ENCODE data around the gene ADARB2. TPM values are rescaled to one million over a fixed set of nuclear protein-coding genes. Genes with fewer than 3 reads are reported as not detected.

ADARB2 gene
- total and polyA plus RNA-seq, 2 donors (not counting 1 experiment from before 2014, with no cell fraction given) = not detected

DNA sequence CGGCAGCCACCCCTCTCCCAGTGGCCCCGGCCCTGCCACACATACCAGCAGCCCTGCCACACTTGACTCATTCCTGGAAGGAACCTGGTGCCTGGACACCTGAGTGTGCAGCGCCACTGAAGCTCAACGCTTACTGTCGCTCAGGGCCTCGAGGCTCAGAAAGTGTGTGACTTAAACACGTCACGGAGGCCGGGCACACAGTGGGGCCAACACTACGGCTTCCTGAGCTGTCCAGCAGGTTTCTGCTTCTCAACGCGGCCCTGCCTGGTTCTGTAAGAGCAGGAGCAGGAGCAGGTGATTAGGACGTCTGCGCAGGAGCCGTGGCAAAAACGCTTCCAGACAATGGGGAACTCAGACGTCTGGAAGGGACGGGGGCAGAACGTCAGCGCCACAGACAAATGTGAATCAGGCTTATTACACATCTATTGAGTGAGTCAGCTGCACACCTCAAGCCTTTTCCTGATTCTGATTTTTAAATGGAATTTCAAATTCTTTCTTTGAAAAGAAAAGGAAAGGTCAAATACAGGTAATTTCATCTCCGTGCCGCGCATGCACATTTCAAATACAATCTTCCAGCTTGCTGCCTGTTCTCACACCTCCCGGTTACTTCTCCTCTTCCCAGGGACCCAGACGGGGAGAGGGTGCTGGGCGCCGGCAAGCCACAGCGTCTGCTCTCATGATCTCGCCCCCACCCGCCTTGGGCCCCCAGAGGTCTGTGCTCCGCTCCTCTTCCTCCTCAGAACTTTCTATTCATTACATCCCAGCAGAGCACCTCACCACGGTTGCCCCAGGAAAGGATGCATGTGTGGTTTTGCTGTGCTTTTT, 66.6 kb downstream of the ADARB2 start:
- no peaks in the 10 kb centered on the region for H3K9me3 ChIP-seq (ENCODE audit: control insufficient read depth, insufficient read depth, low read depth, low read length)

GRCh38 chr10:1669433-1669832, 67.9 kb downstream of the ADARB2 start:
- no peaks in the 10 kb centered on the region for H3K36me3 ChIP-seq (ENCODE audit: control insufficient read depth, insufficient read depth, low read length)
- TF ChIP-seq EZH2 (IDR thresholded peaks at IDR 0.05; ENCODE audit: low read length, missing control alignments) (no peak), CTCF (conservative IDR thresholded peaks at IDR 0.05 in 1 of 2, IDR thresholded peaks at IDR 0.05 in 1 of 2; ENCODE audit: low read depth in 1 of 2, low read length in 2 of 2) (no peak)
- H3K79me2 ChIP-seq (ENCODE audit: control insufficient read depth, insufficient read depth, low read length) = no peaks in the 10 kb centered on the region
- no peak overlapping the region for H3K4me2 ChIP-seq (ENCODE audit: extremely low read depth, insufficient read depth, low read length)
- no peaks in the 10 kb centered on the region for H3K4me1 ChIP-seq (ENCODE audit: control insufficient read depth, extremely low read depth, insufficient read depth, low read length)
- H3K4me3 ChIP-seq (replicated peaks in 1 of 4; ENCODE audit: control extremely low read depth in 1 of 4, insufficient read depth in 1 of 4, low read depth in 3 of 4, low read length in 4 of 4) = no peak overlapping the region
- DNase-seq (ENCODE audit: low read depth in 2 of 2) = no peak
- no peak overlapping the region for H2AFZ ChIP-seq (ENCODE audit: low read length)
- no peaks in the 10 kb centered on the region for H3K9me3 ChIP-seq (ENCODE audit: control insufficient read depth, insufficient read depth, low read depth, low read length)
- H4K20me1 ChIP-seq (ENCODE audit: control insufficient read depth, extremely low read depth, insufficient read depth, low read length) = no peaks in the 10 kb centered on the region
- H3K27ac ChIP-seq (ENCODE audit: insufficient read depth, low read length) = no peak overlapping the region
- H3K27me3 ChIP-seq (ENCODE audit: control insufficient read depth, insufficient read depth, low read length) = no peaks in the 10 kb centered on the region
- no peak overlapping the region for H3K9ac ChIP-seq (ENCODE audit: insufficient read depth, low read length)

More for the DNA sequence above, 66.6 kb downstream of the ADARB2 start:
- no peak overlapping the region for H3K9ac ChIP-seq (ENCODE audit: insufficient read depth, low read length)
- DNase-seq (ENCODE audit: low read depth in 2 of 2) = no peak
- no peaks in the 10 kb centered on the region for H3K79me2 ChIP-seq (ENCODE audit: control insufficient read depth, insufficient read depth, low read length)
- no peaks in the 10 kb centered on the region for H3K36me3 ChIP-seq (ENCODE audit: control insufficient read depth, insufficient read depth, low read length)
- H2AFZ ChIP-seq (ENCODE audit: low read length) = no peak overlapping the region
- H3K4me3 ChIP-seq (replicated peaks in 1 of 4; ENCODE audit: control extremely low read depth in 1 of 4, insufficient read depth in 1 of 4, low read depth in 3 of 4, low read length in 4 of 4) = no peak overlapping the region
- no peaks in the 10 kb centered on the region for H3K27me3 ChIP-seq (ENCODE audit: control insufficient read depth, insufficient read depth, low read length)
- H3K27ac ChIP-seq (ENCODE audit: insufficient read depth, low read length) = no peak overlapping the region
- no peaks in the 10 kb centered on the region for H4K20me1 ChIP-seq (ENCODE audit: control insufficient read depth, extremely low read depth, insufficient read depth, low read length)
- H3K4me2 ChIP-seq (ENCODE audit: extremely low read depth, insufficient read depth, low read length) = no peak overlapping the region
- TF ChIP-seq CTCF (conservative IDR thresholded peaks at IDR 0.05 in 1 of 2, IDR thresholded peaks at IDR 0.05 in 1 of 2; ENCODE audit: low read depth in 1 of 2, low read length in 2 of 2) (no peak), EZH2 (IDR thresholded peaks at IDR 0.05; ENCODE audit: low read length, missing control alignments) (no peak)
- no peaks in the 10 kb centered on the region for H3K4me1 ChIP-seq (ENCODE audit: control insufficient read depth, extremely low read depth, insufficient read depth, low read length)

- no peaks in the 10 kb centered on the region for H3K79me2 ChIP-seq (ENCODE audit: control insufficient read depth, insufficient read depth, low read length)
- no peak for DNase-seq (ENCODE audit: low read depth in 2 of 2)
- H2AFZ ChIP-seq (ENCODE audit: low read length) = no peak overlapping the region
- no peaks in the 10 kb centered on the region for H3K27me3 ChIP-seq (ENCODE audit: control insufficient read depth, insufficient read depth, low read length)
- no peaks in the 10 kb centered on the region for H3K36me3 ChIP-seq (ENCODE audit: control insufficient read depth, insufficient read depth, low read length)
- no peaks in the 10 kb centered on the region for H3K4me1 ChIP-seq (ENCODE audit: control insufficient read depth, extremely low read depth, insufficient read depth, low read length)
- no peak overlapping the region for H3K9ac ChIP-seq (ENCODE audit: insufficient read depth, low read length)
- no peaks in the 10 kb centered on the region for H3K9me3 ChIP-seq (ENCODE audit: control insufficient read depth, insufficient read depth, low read depth, low read length)
- no peak for TF ChIP-seq CTCF (conservative IDR thresholded peaks at IDR 0.05 in 1 of 2, IDR thresholded peaks at IDR 0.05 in 1 of 2; ENCODE audit: low read depth in 1 of 2, low read length in 2 of 2)
- no peak for TF ChIP-seq EZH2 (IDR thresholded peaks at IDR 0.05; ENCODE audit: low read length, missing control alignments)
- H3K4me3 ChIP-seq (replicated peaks in 1 of 4; ENCODE audit: control extremely low read depth in 1 of 4, insufficient read depth in 1 of 4, low read depth in 3 of 4, low read length in 4 of 4) = no peak overlapping the region
- H3K27ac ChIP-seq (ENCODE audit: insufficient read depth, low read length) = no peak overlapping the region
- no peaks in the 10 kb centered on the region for H4K20me1 ChIP-seq (ENCODE audit: control insufficient read depth, extremely low read depth, insufficient read depth, low read length)
- H3K4me2 ChIP-seq (ENCODE audit: extremely low read depth, insufficient read depth, low read length) = no peak overlapping the region
Measured at GRCh38 chr10:1668399-1668798, 68.9 kb downstream of the ADARB2 start.
